ENCODE results near the gene LPCAT2.

GRCh38 chr16:55500530-55501011 is 8.3 kb upstream of the LPCAT2 start:
- TF ChIP-seq CTCF (IDR thresholded peaks at IDR 0.05; ENCODE audit: control extremely low read depth in 1 of 3, insufficient read depth in 1 of 3, low read depth in 1 of 3, low read length in 3 of 3), result no peak
- no peak for TF ChIP-seq KDM1A (IDR thresholded peaks at IDR 0.05; ENCODE audit: borderline replicate concordance, low read length)
- TF ChIP-seq POLR2AphosphoS5 (IDR thresholded peaks at IDR 0.05; ENCODE audit: low read depth, low read length), result no peak
- no peak for TF ChIP-seq JUND (IDR thresholded peaks at IDR 0.05; ENCODE audit: low read length)
- TF ChIP-seq POLR2A (IDR thresholded peaks at IDR 0.05; ENCODE audit: control extremely low read depth in 1 of 2, low read depth in 2 of 2, low read length in 2 of 2), result no peak
- TF ChIP-seq BRCA1 (IDR thresholded peaks at IDR 0.05; ENCODE audit: low read depth, low read length), result no peak
- TF ChIP-seq SP2 (IDR thresholded peaks at IDR 0.05; ENCODE audit: low read length), result no peak
- TF ChIP-seq RXRA (IDR thresholded peaks at IDR 0.05; ENCODE audit: insufficient read depth, low read depth, low read length), result no peak
- TF ChIP-seq SRF (IDR thresholded peaks at IDR 0.05; ENCODE audit: low read depth, low read length), result no peak
- no peak for TF ChIP-seq TAF1 (IDR thresholded peaks at IDR 0.05; ENCODE audit: low read depth, low read length)
- TF ChIP-seq GTF2F1 (IDR thresholded peaks at IDR 0.05; ENCODE audit: borderline replicate concordance, low read depth, low read length), result no peak
- TF ChIP-seq EZH2 (IDR thresholded peaks at IDR 0.05; ENCODE audit: low read depth, low read length, severe bottlenecking), result no peak
- TF ChIP-seq SP1 (IDR thresholded peaks at IDR 0.05; ENCODE audit: low read depth, low read length), result no peak
- TF ChIP-seq E2F6 (IDR thresholded peaks at IDR 0.05), result no peak
